ENCODE results near the gene HMGXB3. TPM values are rescaled to one million over a fixed set of nuclear protein-coding genes. Genes with fewer than 3 reads are reported as not detected.

The HMGXB3 gene
- total and polyA plus RNA-seq, 4 donors = 2.7 to 22.9 (median 11.0) TPM

- Histone ChIP-seq H3K36me3 (ENCODE audit: control insufficient read depth in 4 of 4, insufficient read depth in 3 of 4, low read depth in 1 of 4, low read length in 3 of 4) (no peaks in the 10 kb centered on the region), H3K27ac (ENCODE audit: low read depth in 1 of 2, low read length in 2 of 2) (no peak overlapping the region), H3K9ac (ENCODE audit: low read depth in 1 of 2, low read length in 2 of 2) (no peak overlapping the region), H3K27me3 (ENCODE audit: control insufficient read depth in 4 of 4, insufficient read depth in 4 of 4, low read length in 3 of 4) (no peaks in the 10 kb centered on the region), H3K9me3 (ENCODE audit: control insufficient read depth in 4 of 4, low read length in 3 of 4) (no peaks in the 10 kb centered on the region), H3K4me3 (ENCODE audit: low read depth in 1 of 3, low read length in 3 of 3) (no peak overlapping the region), H3K4me1 (ENCODE audit: control insufficient read depth in 4 of 4, insufficient read depth in 4 of 4, low read length in 3 of 4) (peaks cover 0 to 7% (median 0%) of the 10 kb centered on the region in 4 donors)
- 81% methylated on average over 7 of the region's 7 CpGs for WGBS
- DNase-seq (ENCODE audit: low spot score) = no peak
- no peak for TF ChIP-seq HNF4G (IDR thresholded peaks at IDR 0.05)
- TF ChIP-seq ATF3 (IDR thresholded peaks at IDR 0.05) = no peak
- no peak for TF ChIP-seq FOXA1 (IDR thresholded peaks at IDR 0.05)
These were observed 64.2 kb downstream of the HMGXB3 start for GRCh38 chr5:150064681-150065220.

GRCh38 chr5:150065346-150065745, 64.8 kb downstream of the HMGXB3 start:
- Histone ChIP-seq H3K4me3 (ENCODE audit: low read depth in 1 of 3, low read length in 3 of 3) (no peak overlapping the region), H3K9ac (ENCODE audit: low read depth in 1 of 2, low read length in 2 of 2) (no peak overlapping the region), H3K27me3 (ENCODE audit: control insufficient read depth in 4 of 4, insufficient read depth in 4 of 4, low read length in 3 of 4) (no peaks in the 10 kb centered on the region), H3K36me3 (ENCODE audit: control insufficient read depth in 4 of 4, insufficient read depth in 3 of 4, low read depth in 1 of 4, low read length in 3 of 4) (no peaks in the 10 kb centered on the region), H3K27ac (ENCODE audit: low read depth in 1 of 2, low read length in 2 of 2) (no peak overlapping the region), H3K4me1 (ENCODE audit: control insufficient read depth in 4 of 4, insufficient read depth in 4 of 4, low read length in 3 of 4) (peaks cover 0 to 7% (median 0%) of the 10 kb centered on the region in 4 donors), H3K9me3 (ENCODE audit: control insufficient read depth in 4 of 4, low read length in 3 of 4) (no peaks in the 10 kb centered on the region)
- DNase-seq (ENCODE audit: low spot score) = no peak
- TF ChIP-seq FOXA2 (IDR thresholded peaks at IDR 0.05) (no peak), FOXA1 (IDR thresholded peaks at IDR 0.05) (no peak), EGR1 (IDR thresholded peaks at IDR 0.05; ENCODE audit: low read depth in 2 of 2) (no peak), MAX (IDR thresholded peaks at IDR 0.05) (no peak), HNF4G (IDR thresholded peaks at IDR 0.05) (no peak), RXRA (IDR thresholded peaks at IDR 0.05) (no peak), GABPA (IDR thresholded peaks at IDR 0.05 in 1 of 2, conservative IDR thresholded peaks at IDR 0.05 in 1 of 2) (no peak), SP1 (IDR thresholded peaks at IDR 0.05) (no peak), RAD21 (IDR thresholded peaks at IDR 0.05) (no peak), ZBTB33 (IDR thresholded peaks at IDR 0.05) (no peak), TAF1 (conservative IDR thresholded peaks at IDR 0.05) (no peak), YY1 (IDR thresholded peaks at IDR 0.05) (no peak), ATF3 (IDR thresholded peaks at IDR 0.05) (no peak), HNF4A (conservative IDR thresholded peaks at IDR 0.05) (no peak), NR2F2 (IDR thresholded peaks at IDR 0.05) (no peak), JUND (IDR thresholded peaks at IDR 0.05) (no peak), CTCF (IDR thresholded peaks at IDR 0.05; ENCODE audit: low read depth, low read length, missing input control) (no peak)
- WGBS = 72% methylated on average over 6 of the region's 6 CpGs
